Parathyroid adenoma (tissue), 2 donors: ENCODE results near the gene ZNF793.

Source experiments
- H2AFZ ChIP-seq: fragments of 300-600 bp; sonication (generic); one replicate; pipeline ENCODE4 v1.7.0; 2017; ENCODE audit warnings: antibody characterized with exemption, mild to moderate bottlenecking
- H3K27ac ChIP-seq: fragments of 300-600 bp; sonication (generic); one replicate; pipeline ENCODE4 v1.7.0; 2017
- H3K27me3 ChIP-seq: fragments of 300-600 bp; sonication (generic); one replicate; pipeline ENCODE4 v1.7.0; 2017; ENCODE audit warnings: low read length; ENCODE audit not compliant: control insufficient read depth, insufficient read depth
- H3K36me3 ChIP-seq: fragments of 300-600 bp; sonication (generic); one replicate; pipeline ENCODE4 v1.7.0; 2017; ENCODE audit warnings: low read length; ENCODE audit not compliant: control insufficient read depth, insufficient read depth
- H3K4me1 ChIP-seq: fragments of 300-600 bp; sonication (generic); one replicate; pipeline ENCODE4 v1.7.0; 2017; ENCODE audit warnings: control low read depth
- H3K4me2 ChIP-seq: fragments of 300-600 bp; sonication (generic); one replicate; pipeline ENCODE4 v1.7.0; 2017; ENCODE audit warnings: low read length
- H3K4me3 ChIP-seq: fragments of 300-600 bp; sonication (generic); one replicate; pipeline ENCODE4 v1.7.0; 2017; ENCODE audit warnings: low read depth, low read length
- H3K79me2 ChIP-seq: fragments of 300-600 bp; sonication (generic); one replicate; pipeline ENCODE4 v1.7.0; 2017; ENCODE audit warnings: control low read depth
- H3K9ac ChIP-seq: fragments of 300-600 bp; sonication (generic); one replicate; pipeline ENCODE4 v1.7.0; 2017; ENCODE audit warnings: mild to moderate bottlenecking
- H3K9me3 ChIP-seq: fragments of 300-600 bp; sonication (generic); one replicate; pipeline ENCODE4 v1.7.0; 2017; ENCODE audit warnings: low read length; ENCODE audit not compliant: control insufficient read depth
- CTCF ChIP-seq: fragments of 300-600 bp; sonication (generic); IDR thresholded peaks from one replicate; pipeline ENCODE4 v1.7.0; 2017; ENCODE audit warnings: antibody characterized with exemption, mild to moderate bottlenecking
- donor health status: primary hyperparathyroidism.

The ZNF793 gene

GRCh38 chr19:37563518-37563917, 56.8 kb downstream of the ZNF793 start:
- no peak overlapping the region for H2AFZ ChIP-seq
- no peak overlapping the region for H3K27ac ChIP-seq
- no peak overlapping the region for H3K4me3 ChIP-seq
- no peak for TF ChIP-seq CTCF
- no peaks in the 10 kb centered on the region for H3K79me2 ChIP-seq
- H3K9me3 ChIP-seq: peaks cover 35% of the 10 kb centered on the region
- peaks cover 46% of the 10 kb centered on the region for H3K36me3 ChIP-seq
- H3K9ac ChIP-seq: no peak overlapping the region
- H3K27me3 ChIP-seq: no peaks in the 10 kb centered on the region
- H3K4me1 ChIP-seq: no peaks in the 10 kb centered on the region
- H3K4me2 ChIP-seq: no peak overlapping the region

GRCh38 chr19:37564624-37565369, 58.1 kb downstream of the ZNF793 start:
- no peak overlapping the region for H2AFZ ChIP-seq
- H3K27ac ChIP-seq: no peak overlapping the region
- H3K27me3 ChIP-seq: no peaks in the 10 kb centered on the region
- H3K36me3 ChIP-seq: peaks cover 36% of the 10 kb centered on the region
- H3K4me2 ChIP-seq: no peak overlapping the region
- TF ChIP-seq CTCF: no peak
- no peaks in the 10 kb centered on the region for H3K4me1 ChIP-seq
- H3K9me3 ChIP-seq: peaks cover 30% of the 10 kb centered on the region
- H3K79me2 ChIP-seq: no peaks in the 10 kb centered on the region
- H3K9ac ChIP-seq: no peak overlapping the region
- H3K4me3 ChIP-seq: no peak overlapping the region

GRCh38 chr19:37565370-37565669, 58.6 kb downstream of the ZNF793 start:
- Histone ChIP-seq H3K9ac (no peak overlapping the region), H3K27me3 (no peaks in the 10 kb centered on the region), H3K27ac (no peak overlapping the region), H3K4me3 (no peak overlapping the region), H3K4me2 (no peak overlapping the region), H3K36me3 (peaks cover 35% of the 10 kb centered on the region), H3K9me3 (peaks cover 30% of the 10 kb centered on the region), H3K4me1 (no peaks in the 10 kb centered on the region), H3K79me2 (no peaks in the 10 kb centered on the region), H2AFZ (no peak overlapping the region)
- no peak for TF ChIP-seq CTCF

- no peak overlapping the region for H3K4me2 ChIP-seq
- no peak overlapping the region for H3K4me3 ChIP-seq
- no peaks in the 10 kb centered on the region for H3K79me2 ChIP-seq
- no peaks in the 10 kb centered on the region for H3K27me3 ChIP-seq
- TF ChIP-seq CTCF: no peak
- H3K27ac ChIP-seq: no peak overlapping the region
- H3K9me3 ChIP-seq: no peaks in the 10 kb centered on the region
- H2AFZ ChIP-seq: no peak overlapping the region
- H3K36me3 ChIP-seq: peaks cover 9% of the 10 kb centered on the region
- no peak overlapping the region for H3K9ac ChIP-seq
- H3K4me1 ChIP-seq: no peaks in the 10 kb centered on the region
Observed at GRCh38 chr19:37572203-37572602, 65.5 kb downstream of the ZNF793 start.

- H3K4me1 ChIP-seq: no peaks in the 10 kb centered on the region
- no peaks in the 10 kb centered on the region for H3K9me3 ChIP-seq
- no peaks in the 10 kb centered on the region for H3K36me3 ChIP-seq
- H3K4me3 ChIP-seq: no peak overlapping the region
- no peak overlapping the region for H3K27ac ChIP-seq
- H3K4me2 ChIP-seq: no peak overlapping the region
- H3K79me2 ChIP-seq: peaks cover 22% of the 10 kb centered on the region
- no peaks in the 10 kb centered on the region for H3K27me3 ChIP-seq
- no peak for TF ChIP-seq CTCF
- H2AFZ ChIP-seq: no peak overlapping the region
- no peak overlapping the region for H3K9ac ChIP-seq
Observed at GRCh38 chr19:37583340-37583739, 76.6 kb downstream of the ZNF793 start.
